HepG2 (cell line): Measurements from ENCODE around the gene SMIM43. TPM values are rescaled to one million over a fixed set of nuclear protein-coding genes. Genes with fewer than 3 reads are reported as not detected.

ENCODE experiments used
- AGO2 ChIP-seq: fragments of 200-400 bp; formaldehyde crosslinking; optimal IDR thresholded peaks from 2 replicates; pipeline ENCODE3; 2017; ENCODE audit warnings: mild to moderate bottlenecking, low read depth, low read length, moderate library complexity
- ELF4 ChIP-seq: sonication (generic); formaldehyde crosslinking; IDR thresholded peaks from 2 replicates; pipeline ENCODE4 v1.5.0; 2020; ENCODE audit warnings: missing genetic modification reagents, mild to moderate bottlenecking, moderate library complexity, borderline replicate concordance
- ETV6 ChIP-seq: sonication (generic); formaldehyde crosslinking; conservative IDR thresholded peaks from 2 replicates; pipeline ENCODE4 v1.4.0; 2020; ENCODE audit warnings: missing genetic modification reagents
- MAFK ChIP-seq, 2 experiments: IDR thresholded peaks in 1 of 2; conservative IDR thresholded peaks in 1 of 2; 2 replicates each; pipeline ENCODE4 v1.6.1; 2011; ENCODE audit warnings: improper control_type of control experiment in 2 of 2, low read length in 2 of 2
- MTA1 ChIP-seq: sonication (generic); formaldehyde crosslinking; IDR thresholded peaks from 2 replicates; pipeline ENCODE4 v1.4.0; 2020; ENCODE audit warnings: missing genetic modification reagents, mild to moderate bottlenecking, borderline replicate concordance
- SP140L ChIP-seq: sonication (generic); formaldehyde crosslinking; IDR thresholded peaks from 2 replicates; pipeline ENCODE4 v1.4.0; 2020; ENCODE audit warnings: missing genetic modification reagents, borderline replicate concordance
- SP2 ChIP-seq: sonication (generic); formaldehyde crosslinking; IDR thresholded peaks from 2 replicates; pipeline ENCODE4 v1.5.1; 2020; ENCODE audit warnings: mild to moderate bottlenecking, missing genetic modification reagents
- TARDBP ChIP-seq: sonication (generic); formaldehyde crosslinking; IDR thresholded peaks from 2 replicates; pipeline ENCODE4 v1.8.0; 2022; ENCODE audit warnings: mild to moderate bottlenecking, missing genetic modification reagents
- TRIM24 ChIP-seq: sonication (generic); formaldehyde crosslinking; IDR thresholded peaks from 2 replicates; pipeline ENCODE4 v1.8.0; 2022; ENCODE audit warnings: mild to moderate bottlenecking, missing genetic modification reagents
- ZBTB1 ChIP-seq: sonication (generic); formaldehyde crosslinking; IDR thresholded peaks from 2 replicates; pipeline ENCODE4 v1.4.0; 2020; ENCODE audit warnings: missing genetic modification reagents, borderline replicate concordance
- ZFP36 ChIP-seq: fragments of 150-350 bp; IDR thresholded peaks from 2 replicates; pipeline ENCODE4 v1.6.1; 2018; ENCODE audit warnings: borderline replicate concordance, low read length, low read depth; ENCODE audit not compliant: partially characterized antibody
- ZKSCAN8 ChIP-seq: IDR thresholded peaks from 2 replicates; pipeline ENCODE4 v1.6.1; 2016; ENCODE audit warnings: borderline replicate concordance, missing genetic modification reagents, missing compliant biosample characterization
- ZNF136 ChIP-seq: sonication (generic); formaldehyde crosslinking; IDR thresholded peaks from 2 replicates; pipeline ENCODE4 v1.8.1; 2022; ENCODE audit warnings: low read depth, mild to moderate bottlenecking, moderate library complexity, missing genetic modification reagents
- ZNF616 ChIP-seq: sonication (generic); formaldehyde crosslinking; IDR thresholded peaks from 2 replicates; pipeline ENCODE4 v1.5.0; 2020; ENCODE audit warnings: low read depth, mild to moderate bottlenecking, missing genetic modification reagents
- ZNF724P ChIP-seq: sonication (generic); formaldehyde crosslinking; IDR thresholded peaks from 2 replicates; pipeline ENCODE4 v1.8.0; 2022; ENCODE audit warnings: missing genetic modification reagents, borderline replicate concordance
- polyA plus RNA-seq, 8 experiments: library from polyadenylated mRNA; depleted of rRNA in 3 of 8; stranded (reverse) in 7 of 8; unstranded in 1 of 8; fragments of >200 nt; fragmentation: Illumina TruSeq in 4 of 8; extraction: Trizol in 4 of 8; gene quantifications; 2 replicates each; pipeline versions ENCODE4 v1.2.1 to v1.2.3, GENCODE V29; 2011 to 2016; ENCODE audit warnings: low read depth in 4 of 8, missing spikeins in 1 of 8, mixed read lengths in 1 of 8; ENCODE audit not compliant: insufficient read depth in 1 of 8
- total RNA-seq, 5 experiments: library from RNA; depleted of rRNA; stranded (reverse); fragments of >200 nt; fragmentation: Illumina TruSeq; extraction: Trizol; gene quantifications; 2 replicates each; pipeline ENCODE4 v1.2.3, GENCODE V29; 2016; ENCODE audit warnings: low read depth in 1 of 5
- TF ChIP-seq, protein P1 (sequence below): sonication (generic); formaldehyde crosslinking; IDR thresholded peaks from 2 replicates; pipeline ENCODE4 v1.4.0; 2020; ENCODE audit warnings: missing genetic modification reagents, borderline replicate concordance
- TF ChIP-seq, protein P2 (sequence below): sonication (generic); formaldehyde crosslinking; IDR thresholded peaks from 2 replicates; pipeline ENCODE4 v1.4.0; 2020; ENCODE audit warnings: missing genetic modification reagents
- TF ChIP-seq, protein P3 (sequence below): sonication (generic); formaldehyde crosslinking; conservative IDR thresholded peaks from 2 replicates; pipeline ENCODE4 v1.8.0; 2022; ENCODE audit warnings: mild to moderate bottlenecking, moderate library complexity, missing genetic modification reagents
- TF ChIP-seq, protein P4 (sequence below): IDR thresholded peaks from 2 replicates; pipeline ENCODE4 v1.6.1; 2018; ENCODE audit warnings: missing genetic modification reagents, mild to moderate bottlenecking, missing compliant biosample characterization

SMIM43 gene
- total and polyA plus RNA-seq, 2 of the 13 experiments (the other 11 are each of a cell fraction or from before 2014, with no cell fraction given) = not detected

DNA sequence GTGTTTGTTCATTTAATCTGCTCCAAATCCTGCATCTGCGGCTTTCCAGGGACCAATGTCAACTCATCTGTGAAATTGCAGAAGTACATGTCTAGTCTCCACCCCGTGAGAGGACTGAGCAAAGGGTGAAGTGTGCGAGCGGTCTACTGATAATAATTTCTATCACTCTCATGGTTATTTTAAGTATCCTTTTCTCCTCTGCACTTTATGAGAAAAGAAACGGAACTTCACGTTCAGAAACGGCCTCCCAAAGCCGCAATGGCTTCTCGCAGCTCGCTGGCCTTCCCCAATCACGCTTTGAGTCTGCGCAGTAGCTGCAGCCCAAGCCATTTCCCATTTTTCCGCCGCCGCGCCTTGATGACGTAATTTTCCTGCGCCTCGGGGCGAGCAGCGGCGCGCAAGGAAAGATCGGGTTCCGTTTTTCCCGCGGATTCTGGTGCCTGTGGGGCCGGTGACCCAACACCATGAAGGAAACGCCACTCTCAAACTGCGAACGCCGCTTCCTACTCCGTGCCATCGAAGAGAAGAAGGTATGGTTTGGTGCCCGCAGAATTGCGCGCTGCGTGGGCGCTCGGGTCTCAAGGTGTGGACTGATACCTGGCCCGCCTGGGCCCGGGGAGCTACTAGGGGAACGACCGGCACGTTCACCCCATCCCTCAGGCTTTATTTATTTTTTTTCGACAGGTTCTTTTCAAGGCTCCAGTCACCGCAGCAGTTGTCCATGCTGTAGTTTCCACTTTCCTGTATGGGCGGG lies 36.2 kb upstream of the SMIM43 start, which contains the start of gene EXOSC9 (continued):
- TF ChIP-seq AGO2 (no peak), ZNF136 (no peak), ETV6 (CRISPR knock-in tag) (peak; percentile 85), ZNF616 (CRISPR knock-in tag) (no peak), ZFP36 (no peak), TARDBP (CRISPR knock-in tag) (peak; percentile 83), ZKSCAN8 (CRISPR knock-in tag) (peak; percentile 51; the same call in 1 of the 2 replicates), SP140L (CRISPR knock-in tag) (no peak), ZNF724P (peak; percentile 35; the same call in 1 of the 2 replicates), MAFK (conservative IDR thresholded peaks at IDR 0.05 in 1 of 2, IDR thresholded peaks at IDR 0.05 in 1 of 2; ENCODE audit: low read length in 2 of 2) (no peak), ZBTB1 (CRISPR knock-in tag) (no peak), MTA1 (CRISPR knock-in tag) (peak; percentile 29; the same call in 1 of the 2 replicates), ELF4 (CRISPR knock-in tag) (no peak), SP2 (CRISPR knock-in tag) (no peak), TRIM24 (no peak)
- TF ChIP-seq, protein P1, sequence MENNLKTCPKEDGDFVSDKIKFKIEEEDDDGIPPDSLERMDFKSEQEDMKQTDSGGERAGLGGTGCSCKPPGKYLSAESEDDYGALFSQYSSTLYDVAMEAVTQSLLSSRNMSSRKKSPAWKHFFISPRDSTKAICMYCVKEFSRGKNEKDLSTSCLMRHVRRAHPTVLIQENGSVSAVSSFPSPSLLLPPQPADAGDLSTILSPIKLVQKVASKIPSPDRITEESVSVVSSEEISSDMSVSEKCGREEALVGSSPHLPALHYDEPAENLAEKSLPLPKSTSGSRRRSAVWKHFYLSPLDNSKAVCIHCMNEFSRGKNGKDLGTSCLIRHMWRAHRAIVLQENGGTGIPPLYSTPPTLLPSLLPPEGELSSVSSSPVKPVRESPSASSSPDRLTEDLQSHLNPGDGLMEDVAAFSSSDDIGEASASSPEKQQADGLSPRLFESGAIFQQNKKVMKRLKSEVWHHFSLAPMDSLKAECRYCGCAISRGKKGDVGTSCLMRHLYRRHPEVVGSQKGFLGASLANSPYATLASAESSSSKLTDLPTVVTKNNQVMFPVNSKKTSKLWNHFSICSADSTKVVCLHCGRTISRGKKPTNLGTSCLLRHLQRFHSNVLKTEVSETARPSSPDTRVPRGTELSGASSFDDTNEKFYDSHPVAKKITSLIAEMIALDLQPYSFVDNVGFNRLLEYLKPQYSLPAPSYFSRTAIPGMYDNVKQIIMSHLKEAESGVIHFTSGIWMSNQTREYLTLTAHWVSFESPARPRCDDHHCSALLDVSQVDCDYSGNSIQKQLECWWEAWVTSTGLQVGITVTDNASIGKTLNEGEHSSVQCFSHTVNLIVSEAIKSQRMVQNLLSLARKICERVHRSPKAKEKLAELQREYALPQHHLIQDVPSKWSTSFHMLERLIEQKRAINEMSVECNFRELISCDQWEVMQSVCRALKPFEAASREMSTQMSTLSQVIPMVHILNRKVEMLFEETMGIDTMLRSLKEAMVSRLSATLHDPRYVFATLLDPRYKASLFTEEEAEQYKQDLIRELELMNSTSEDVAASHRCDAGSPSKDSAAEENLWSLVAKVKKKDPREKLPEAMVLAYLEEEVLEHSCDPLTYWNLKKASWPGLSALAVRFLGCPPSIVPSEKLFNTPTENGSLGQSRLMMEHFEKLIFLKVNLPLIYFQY (CRISPR knock-in tag) = peak; percentile 86
- TF ChIP-seq, protein P2, sequence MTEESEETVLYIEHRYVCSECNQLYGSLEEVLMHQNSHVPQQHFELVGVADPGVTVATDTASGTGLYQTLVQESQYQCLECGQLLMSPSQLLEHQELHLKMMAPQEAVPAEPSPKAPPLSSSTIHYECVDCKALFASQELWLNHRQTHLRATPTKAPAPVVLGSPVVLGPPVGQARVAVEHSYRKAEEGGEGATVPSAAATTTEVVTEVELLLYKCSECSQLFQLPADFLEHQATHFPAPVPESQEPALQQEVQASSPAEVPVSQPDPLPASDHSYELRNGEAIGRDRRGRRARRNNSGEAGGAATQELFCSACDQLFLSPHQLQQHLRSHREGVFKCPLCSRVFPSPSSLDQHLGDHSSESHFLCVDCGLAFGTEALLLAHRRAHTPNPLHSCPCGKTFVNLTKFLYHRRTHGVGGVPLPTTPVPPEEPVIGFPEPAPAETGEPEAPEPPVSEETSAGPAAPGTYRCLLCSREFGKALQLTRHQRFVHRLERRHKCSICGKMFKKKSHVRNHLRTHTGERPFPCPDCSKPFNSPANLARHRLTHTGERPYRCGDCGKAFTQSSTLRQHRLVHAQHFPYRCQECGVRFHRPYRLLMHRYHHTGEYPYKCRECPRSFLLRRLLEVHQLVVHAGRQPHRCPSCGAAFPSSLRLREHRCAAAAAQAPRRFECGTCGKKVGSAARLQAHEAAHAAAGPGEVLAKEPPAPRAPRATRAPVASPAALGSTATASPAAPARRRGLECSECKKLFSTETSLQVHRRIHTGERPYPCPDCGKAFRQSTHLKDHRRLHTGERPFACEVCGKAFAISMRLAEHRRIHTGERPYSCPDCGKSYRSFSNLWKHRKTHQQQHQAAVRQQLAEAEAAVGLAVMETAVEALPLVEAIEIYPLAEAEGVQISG (CRISPR knock-in tag) = peak; percentile 88
- TF ChIP-seq, protein P3, sequence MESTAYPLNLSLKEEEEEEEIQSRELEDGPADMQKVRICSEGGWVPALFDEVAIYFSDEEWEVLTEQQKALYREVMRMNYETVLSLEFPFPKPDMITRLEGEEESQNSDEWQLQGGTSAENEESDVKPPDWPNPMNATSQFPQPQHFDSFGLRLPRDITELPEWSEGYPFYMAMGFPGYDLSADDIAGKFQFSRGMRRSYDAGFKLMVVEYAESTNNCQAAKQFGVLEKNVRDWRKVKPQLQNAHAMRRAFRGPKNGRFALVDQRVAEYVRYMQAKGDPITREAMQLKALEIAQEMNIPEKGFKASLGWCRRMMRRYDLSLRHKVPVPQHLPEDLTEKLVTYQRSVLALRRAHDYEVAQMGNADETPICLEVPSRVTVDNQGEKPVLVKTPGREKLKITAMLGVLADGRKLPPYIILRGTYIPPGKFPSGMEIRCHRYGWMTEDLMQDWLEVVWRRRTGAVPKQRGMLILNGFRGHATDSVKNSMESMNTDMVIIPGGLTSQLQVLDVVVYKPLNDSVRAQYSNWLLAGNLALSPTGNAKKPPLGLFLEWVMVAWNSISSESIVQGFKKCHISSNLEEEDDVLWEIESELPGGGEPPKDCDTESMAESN (CRISPR knock-in tag) = peak; percentile 84
- TF ChIP-seq, protein P4, sequence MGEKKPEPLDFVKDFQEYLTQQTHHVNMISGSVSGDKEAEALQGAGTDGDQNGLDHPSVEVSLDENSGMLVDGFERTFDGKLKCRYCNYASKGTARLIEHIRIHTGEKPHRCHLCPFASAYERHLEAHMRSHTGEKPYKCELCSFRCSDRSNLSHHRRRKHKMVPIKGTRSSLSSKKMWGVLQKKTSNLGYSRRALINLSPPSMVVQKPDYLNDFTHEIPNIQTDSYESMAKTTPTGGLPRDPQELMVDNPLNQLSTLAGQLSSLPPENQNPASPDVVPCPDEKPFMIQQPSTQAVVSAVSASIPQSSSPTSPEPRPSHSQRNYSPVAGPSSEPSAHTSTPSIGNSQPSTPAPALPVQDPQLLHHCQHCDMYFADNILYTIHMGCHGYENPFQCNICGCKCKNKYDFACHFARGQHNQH (CRISPR knock-in tag) = peak; percentile 82; the same call in 1 of the 2 replicates
